Measurements from ENCODE around the gene SULF2. TPM values are rescaled to one million over a fixed set of nuclear protein-coding genes. Genes with fewer than 3 reads are reported as not detected.

Gene SULF2
- total RNA-seq, 1 donor from 2014 or later, result 1.3 TPM

DNA sequence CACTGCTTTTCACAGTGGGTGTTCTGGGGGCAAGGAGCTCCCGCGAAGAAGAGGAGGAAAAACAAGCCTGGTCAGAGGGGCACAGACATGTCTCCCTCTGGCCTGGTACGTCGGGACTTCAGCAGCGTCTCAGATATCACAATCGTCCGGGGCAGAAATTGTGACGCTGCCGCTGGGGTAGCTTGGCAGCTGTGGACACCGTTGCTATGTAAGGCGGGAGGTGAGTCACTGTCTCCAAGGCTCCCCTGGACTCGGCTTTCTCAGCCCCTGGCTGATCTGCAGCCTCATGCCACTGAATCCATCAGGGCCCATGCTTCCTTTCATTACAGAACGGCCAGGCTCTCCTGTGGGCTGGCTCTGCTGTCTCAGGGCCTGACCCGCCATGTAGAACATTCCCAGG is 98.7 kb downstream of the SULF2 start:
- intact Hi-C loops (cut with micrococcal nuclease), result no loop called here
- DNase-seq, result no peak
- Mint-ChIP-seq H3K4me3 (no peak overlapping the region), H3K27me3 (peaks cover 11% of the 10 kb centered on the region), H3K36me3 (ENCODE audit: low read depth) (no peaks in the 10 kb centered on the region), H3K27ac (no peak overlapping the region), H3K9me3 (no peaks in the 10 kb centered on the region), H3K4me1 (no peaks in the 10 kb centered on the region)

DNA sequence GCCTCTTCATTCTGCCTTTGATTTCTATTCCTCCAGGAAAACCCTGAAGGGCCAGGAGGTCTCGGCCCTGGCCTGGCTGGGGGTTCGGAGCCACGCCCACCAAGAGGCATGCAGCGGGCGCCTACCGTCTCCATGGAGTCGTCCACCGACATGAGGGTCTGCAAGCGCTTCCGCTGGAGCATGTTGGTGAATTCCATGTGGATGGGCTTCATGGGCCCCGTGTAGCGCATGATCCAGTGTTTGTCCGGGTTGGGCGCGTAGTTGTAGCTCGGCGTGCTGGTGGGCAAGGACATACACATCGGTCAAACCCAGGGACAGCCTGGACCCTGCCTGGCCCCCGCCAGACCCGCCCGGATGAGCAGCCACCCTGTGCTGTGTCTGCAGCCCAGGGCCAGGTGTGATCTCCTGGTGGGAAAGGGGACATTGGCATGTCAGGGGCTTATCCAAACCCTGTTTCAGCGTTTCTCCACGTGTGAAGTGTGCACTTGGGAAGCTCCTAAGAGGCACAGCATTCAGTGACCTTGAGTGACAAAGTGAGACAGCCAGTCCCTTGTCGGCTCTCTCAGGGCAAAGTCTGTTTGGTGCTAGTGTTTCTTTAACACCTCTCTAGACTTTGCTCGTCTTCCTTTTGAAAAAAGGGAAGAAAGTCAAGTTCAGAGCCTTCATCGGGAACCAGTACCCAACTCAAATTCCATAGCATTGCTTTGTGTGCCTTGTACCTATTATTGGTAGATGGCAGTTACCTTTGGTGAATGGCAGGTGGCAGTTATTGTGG is 100.8 kb downstream of the SULF2 start:
- DNase-seq, result no peak
- H3K27ac Mint-ChIP-seq, result no peak overlapping the region
- H3K27me3 Mint-ChIP-seq, result no peaks in the 10 kb centered on the region
- H3K4me3 Mint-ChIP-seq, result no peak overlapping the region
- no peaks in the 10 kb centered on the region for H3K9me3 Mint-ChIP-seq
- H3K4me1 Mint-ChIP-seq, result no peaks in the 10 kb centered on the region
- H3K36me3 Mint-ChIP-seq (ENCODE audit: low read depth), result no peaks in the 10 kb centered on the region
- intact Hi-C loops (cut with micrococcal nuclease), result no loop called here

DNA sequence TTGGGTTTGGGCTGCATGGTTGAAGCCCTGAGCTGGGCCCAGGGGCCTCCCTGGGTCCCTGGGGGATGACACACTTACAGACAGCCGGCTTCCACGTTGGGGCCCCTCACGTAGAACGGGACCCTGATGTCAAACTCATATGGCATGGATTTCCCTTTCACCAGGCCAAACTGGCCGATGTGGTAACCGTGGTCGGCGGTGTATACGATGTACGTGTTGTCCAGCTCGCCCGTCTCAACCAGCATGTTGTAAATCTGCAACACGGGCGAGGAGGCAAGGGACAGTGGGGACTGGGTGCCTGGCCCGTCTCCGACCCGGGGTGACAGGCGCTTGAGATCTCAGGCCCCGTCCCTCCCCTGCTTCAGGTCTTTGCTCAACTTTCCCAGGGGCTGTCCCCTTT is 102.4 kb downstream of the SULF2 start:
- Mint-ChIP-seq H3K4me1 (no peaks in the 10 kb centered on the region), H3K4me3 (no peak overlapping the region), H3K27me3 (no peaks in the 10 kb centered on the region), H3K9me3 (no peaks in the 10 kb centered on the region), H3K27ac (no peak overlapping the region), H3K36me3 (ENCODE audit: low read depth) (no peaks in the 10 kb centered on the region)
- intact Hi-C loops (cut with micrococcal nuclease), result no loop called here
- DNase-seq, result no peak

DNA sequence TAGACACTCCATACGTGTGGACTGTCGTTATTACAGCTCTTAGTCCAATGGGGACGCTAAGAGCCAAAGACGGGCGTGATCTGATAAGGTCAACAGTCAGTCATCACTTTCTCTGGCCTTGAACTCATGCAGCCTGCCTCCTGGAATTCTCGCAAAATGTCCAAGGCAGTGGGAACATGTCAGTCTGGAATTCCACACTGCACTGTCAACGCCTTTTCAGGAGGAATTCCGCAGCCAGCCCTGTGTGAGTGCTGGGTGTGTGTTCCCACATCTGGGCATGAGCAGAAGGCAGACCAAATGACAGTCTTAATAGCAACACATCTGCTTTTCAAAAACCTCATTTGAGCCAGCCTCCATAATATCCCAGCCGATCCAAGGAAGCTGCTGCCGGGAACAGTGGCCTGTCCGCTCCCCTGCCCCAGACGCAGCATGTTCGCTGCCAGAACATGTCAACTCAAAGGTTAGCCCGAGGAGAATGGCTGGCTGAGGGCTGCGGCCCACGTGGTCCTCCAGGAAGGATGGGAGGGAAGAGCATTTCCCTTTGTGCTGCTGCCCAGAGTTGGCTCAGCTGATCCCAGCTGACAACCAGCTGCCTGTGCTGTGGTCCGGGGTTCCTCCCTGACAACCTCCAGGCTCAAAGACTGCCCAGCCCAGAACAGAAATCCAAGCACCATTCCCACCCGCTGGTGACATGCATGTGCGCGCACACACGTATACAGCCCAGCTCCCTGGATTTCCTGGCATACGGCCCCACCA is 103.1 kb downstream of the SULF2 start:
- no peak overlapping the region for H3K27ac Mint-ChIP-seq
- no peak overlapping the region for H3K4me3 Mint-ChIP-seq
- no peaks in the 10 kb centered on the region for H3K36me3 Mint-ChIP-seq (ENCODE audit: low read depth)
- no peak for DNase-seq
- H3K27me3 Mint-ChIP-seq, result no peaks in the 10 kb centered on the region
- H3K4me1 Mint-ChIP-seq, result no peaks in the 10 kb centered on the region
- H3K9me3 Mint-ChIP-seq, result no peaks in the 10 kb centered on the region
- intact Hi-C loops (cut with micrococcal nuclease), result no loop called here

DNA sequence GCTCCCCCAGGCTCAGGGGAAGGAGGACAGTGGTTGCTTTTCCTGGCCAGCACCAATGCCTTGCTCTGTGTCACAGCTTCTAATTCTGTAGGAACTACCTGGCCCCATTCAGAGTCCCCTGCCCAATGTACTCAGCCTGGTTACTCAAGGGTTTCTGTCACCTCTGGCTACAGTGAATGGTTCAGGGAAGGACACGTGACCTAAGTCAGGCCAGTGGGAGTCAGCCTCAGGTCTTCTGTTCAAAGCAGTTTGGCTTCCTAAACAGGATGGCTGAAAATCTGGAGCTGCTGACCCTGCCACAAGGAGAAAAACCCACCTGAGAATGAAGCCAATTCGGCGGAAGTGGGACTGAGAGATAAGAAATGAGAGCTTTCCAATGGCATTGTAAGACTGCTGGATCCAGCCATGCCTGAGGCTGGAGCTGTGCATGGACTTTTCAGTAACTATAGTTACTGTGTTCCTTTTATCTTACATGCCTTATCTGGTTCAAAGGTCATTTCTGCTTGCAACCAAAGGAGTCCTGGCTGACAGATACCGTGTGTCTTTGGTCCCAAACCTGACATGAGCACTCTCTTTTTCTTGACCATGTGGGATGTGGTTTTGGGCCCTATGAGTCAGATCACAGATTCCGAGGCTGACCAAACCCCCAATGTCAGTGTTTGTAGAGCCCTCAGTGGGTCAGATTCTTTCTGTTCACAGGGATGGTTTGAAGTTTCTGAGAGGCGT is 104.3 kb downstream of the SULF2 start:
- Mint-ChIP-seq H3K27me3 (no peaks in the 10 kb centered on the region), H3K27ac (no peak overlapping the region), H3K9me3 (no peaks in the 10 kb centered on the region), H3K4me3 (no peak overlapping the region), H3K4me1 (no peaks in the 10 kb centered on the region), H3K36me3 (ENCODE audit: low read depth) (no peaks in the 10 kb centered on the region)
- no peak for DNase-seq
- intact Hi-C loops (cut with micrococcal nuclease), result no loop called here

DNA sequence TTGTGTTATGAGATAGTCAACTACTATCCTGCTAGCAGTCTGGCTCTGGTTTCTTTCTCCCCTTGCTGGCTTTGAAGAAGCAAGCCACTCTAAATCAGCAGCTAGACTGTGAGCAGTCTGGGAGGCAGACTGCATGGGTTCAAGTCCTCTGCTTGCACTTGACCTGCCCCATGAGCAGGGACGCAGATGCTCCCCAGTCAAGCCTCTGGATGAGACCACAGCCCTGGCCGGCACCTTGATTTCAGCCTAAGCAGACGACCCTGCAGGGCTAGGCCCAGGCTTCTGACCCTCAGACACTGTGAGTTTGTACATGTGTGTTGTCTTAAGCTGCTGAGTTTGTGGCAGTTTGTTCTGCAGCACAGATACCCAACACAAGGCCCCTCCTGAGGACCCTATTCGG is 105.8 kb downstream of the SULF2 start:
- intact Hi-C loops (cut with micrococcal nuclease), result no loop called here
- no peaks in the 10 kb centered on the region for H3K36me3 Mint-ChIP-seq (ENCODE audit: low read depth)
- no peak overlapping the region for H3K27ac Mint-ChIP-seq
- no peak for DNase-seq
- no peaks in the 10 kb centered on the region for H3K27me3 Mint-ChIP-seq
- H3K4me3 Mint-ChIP-seq, result no peak overlapping the region
- H3K9me3 Mint-ChIP-seq, result no peaks in the 10 kb centered on the region
- H3K4me1 Mint-ChIP-seq, result no peaks in the 10 kb centered on the region

DNA sequence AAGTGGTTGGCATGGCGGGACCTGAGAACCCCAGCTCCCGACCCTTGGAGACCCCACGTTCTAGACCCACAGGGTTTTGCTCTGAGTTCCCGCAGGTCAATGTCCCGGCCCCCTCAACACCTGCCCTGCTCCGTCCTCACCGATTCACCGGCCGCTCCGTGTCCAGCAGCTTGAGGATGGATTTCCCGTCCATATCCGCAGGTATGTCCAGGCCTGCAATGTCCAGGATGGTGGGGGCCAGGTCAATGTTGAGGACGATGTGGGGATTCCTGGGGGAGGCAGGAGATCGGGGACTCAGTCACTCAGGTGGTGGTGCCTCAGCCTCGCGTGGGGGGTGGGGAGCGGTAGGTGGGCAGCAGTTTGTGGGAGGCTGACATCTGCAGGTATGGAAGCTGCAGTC is 106.7 kb downstream of the SULF2 start:
- no peak overlapping the region for H3K27ac Mint-ChIP-seq
- intact Hi-C loops (cut with micrococcal nuclease), result loop anchor here (1.0 kb wide), 1 partner anchor 943 kb away; no protein-coding TSS in a partner anchor
- no peaks in the 10 kb centered on the region for H3K27me3 Mint-ChIP-seq
- H3K4me3 Mint-ChIP-seq, result no peak overlapping the region
- H3K36me3 Mint-ChIP-seq (ENCODE audit: low read depth), result no peaks in the 10 kb centered on the region
- no peaks in the 10 kb centered on the region for H3K9me3 Mint-ChIP-seq
- H3K4me1 Mint-ChIP-seq, result no peaks in the 10 kb centered on the region
- no peak for DNase-seq

DNA sequence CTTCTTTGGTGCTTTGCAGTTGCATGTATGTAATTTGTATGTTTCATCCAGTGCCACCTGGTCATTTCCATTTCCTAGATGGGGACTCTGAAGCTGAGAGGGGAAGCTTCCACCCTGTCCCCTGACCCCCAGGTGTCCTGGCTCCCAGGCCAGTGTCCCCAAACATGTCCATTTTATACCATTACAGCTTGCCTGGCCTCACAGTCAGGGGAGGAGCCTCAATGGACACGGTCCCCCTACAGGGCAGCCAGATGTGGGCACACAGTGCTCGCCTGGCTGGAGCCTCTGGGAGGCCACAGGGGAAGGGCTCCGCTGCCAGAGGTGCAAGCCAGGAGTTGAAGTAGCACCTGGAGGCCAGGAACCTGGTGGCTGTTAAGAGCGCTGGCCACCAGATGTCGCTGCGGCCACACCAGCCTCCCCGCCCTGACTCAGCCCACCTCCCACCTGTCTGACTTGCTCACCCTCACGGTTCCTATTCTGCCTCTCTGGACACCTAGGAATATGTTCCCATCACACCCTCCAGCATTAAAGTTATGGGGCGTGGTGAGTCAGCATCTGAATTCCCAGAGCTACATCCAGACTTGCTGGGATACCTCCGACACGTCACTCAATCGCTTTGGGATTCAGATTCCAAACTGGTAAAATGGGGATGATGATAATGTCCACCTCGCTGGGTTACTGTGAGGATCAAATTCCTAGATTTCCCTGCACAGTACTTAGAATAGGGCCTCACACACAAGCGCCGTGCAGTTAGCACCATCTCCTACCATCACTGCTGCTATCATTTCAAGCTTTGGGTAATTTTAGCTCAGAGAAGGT is 107.4 kb downstream of the SULF2 start:
- no peaks in the 10 kb centered on the region for H3K27me3 Mint-ChIP-seq
- intact Hi-C loops (cut with micrococcal nuclease), result loop anchor here (1.0 kb wide), 1 partner anchor 943 kb away; no protein-coding TSS in a partner anchor
- H3K27ac Mint-ChIP-seq, result no peak overlapping the region
- no peaks in the 10 kb centered on the region for H3K9me3 Mint-ChIP-seq
- no peak overlapping the region for H3K4me3 Mint-ChIP-seq
- no peaks in the 10 kb centered on the region for H3K36me3 Mint-ChIP-seq (ENCODE audit: low read depth)
- DNase-seq, result peak; percentile 86
- no peaks in the 10 kb centered on the region for H3K4me1 Mint-ChIP-seq

DNA sequence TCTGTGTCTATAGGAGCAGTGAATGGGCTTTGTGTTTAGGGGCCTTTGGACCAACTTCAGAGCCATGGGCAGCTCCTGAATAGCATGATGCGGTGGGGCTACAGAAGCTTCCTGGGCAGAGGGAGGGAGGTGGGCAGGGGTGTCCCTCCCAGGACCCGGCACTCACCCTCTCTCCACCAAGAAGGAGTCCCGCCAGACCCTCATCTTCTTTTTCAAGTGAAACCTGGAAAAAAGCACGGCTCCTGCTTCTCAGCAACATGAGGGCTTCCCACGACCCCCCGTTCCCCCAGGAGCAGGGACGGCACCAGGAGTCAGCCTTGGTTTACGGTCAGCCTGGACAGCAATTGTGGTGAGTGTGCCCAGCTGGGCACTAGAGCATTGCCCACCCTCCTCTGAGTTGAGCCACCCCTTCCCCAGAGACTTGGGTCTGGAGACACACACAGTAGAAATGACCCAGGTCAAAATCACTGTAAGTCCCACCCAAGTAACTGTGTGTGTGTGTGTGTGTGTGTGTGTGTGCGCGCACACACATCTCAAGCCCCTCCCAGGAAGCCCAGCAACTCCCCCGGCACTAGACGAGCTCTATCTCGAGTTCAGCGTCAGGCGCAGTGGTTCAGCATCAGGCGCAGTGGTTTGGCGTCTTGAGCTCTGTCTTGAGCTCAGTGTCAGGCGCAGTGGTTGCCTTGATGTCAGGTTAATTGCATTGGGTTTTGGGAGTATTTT is 108.2 kb downstream of the SULF2 start:
- intact Hi-C loops (cut with micrococcal nuclease), result no loop called here

DNA sequence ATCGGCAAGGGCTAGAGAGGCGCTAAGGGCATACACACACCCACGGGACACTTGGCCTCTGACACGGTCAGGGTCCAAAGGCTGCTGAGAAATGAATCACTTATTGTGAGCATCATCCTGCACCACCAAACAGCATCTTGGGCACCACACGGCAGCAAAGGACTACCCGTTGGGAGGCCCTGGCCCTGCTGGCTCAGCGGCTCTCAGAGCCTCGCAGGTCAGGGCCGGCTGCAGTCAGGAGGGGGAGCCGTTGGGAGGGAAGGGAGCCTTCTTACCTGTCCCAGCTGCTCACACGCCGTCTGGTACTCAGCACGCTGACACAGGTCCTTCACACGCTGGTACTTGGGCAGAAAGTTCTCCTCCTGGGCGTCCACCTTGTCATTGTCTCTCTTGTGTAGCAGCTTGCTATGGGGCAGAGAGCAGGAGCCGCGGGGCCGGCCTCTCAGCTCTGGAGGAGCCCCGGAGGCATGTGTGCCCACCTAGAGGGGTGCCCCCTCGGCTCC is 109.0 kb downstream of the SULF2 start:
- no peak overlapping the region for H3K27ac Mint-ChIP-seq
- DNase-seq, result no peak
- intact Hi-C loops (cut with micrococcal nuclease), result no loop called here
- H3K27me3 Mint-ChIP-seq, result no peaks in the 10 kb centered on the region
- H3K4me3 Mint-ChIP-seq, result no peak overlapping the region
- no peaks in the 10 kb centered on the region for H3K9me3 Mint-ChIP-seq
- H3K4me1 Mint-ChIP-seq, result no peaks in the 10 kb centered on the region
- no peaks in the 10 kb centered on the region for H3K36me3 Mint-ChIP-seq (ENCODE audit: low read depth)

More for the DNA sequence above, 108.2 kb downstream of the SULF2 start:
- no peak for DNase-seq
- Mint-ChIP-seq H3K9me3 (no peaks in the 10 kb centered on the region), H3K27me3 (no peaks in the 10 kb centered on the region), H3K27ac (no peak overlapping the region), H3K36me3 (ENCODE audit: low read depth) (no peaks in the 10 kb centered on the region), H3K4me3 (no peak overlapping the region), H3K4me1 (no peaks in the 10 kb centered on the region)

DNA sequence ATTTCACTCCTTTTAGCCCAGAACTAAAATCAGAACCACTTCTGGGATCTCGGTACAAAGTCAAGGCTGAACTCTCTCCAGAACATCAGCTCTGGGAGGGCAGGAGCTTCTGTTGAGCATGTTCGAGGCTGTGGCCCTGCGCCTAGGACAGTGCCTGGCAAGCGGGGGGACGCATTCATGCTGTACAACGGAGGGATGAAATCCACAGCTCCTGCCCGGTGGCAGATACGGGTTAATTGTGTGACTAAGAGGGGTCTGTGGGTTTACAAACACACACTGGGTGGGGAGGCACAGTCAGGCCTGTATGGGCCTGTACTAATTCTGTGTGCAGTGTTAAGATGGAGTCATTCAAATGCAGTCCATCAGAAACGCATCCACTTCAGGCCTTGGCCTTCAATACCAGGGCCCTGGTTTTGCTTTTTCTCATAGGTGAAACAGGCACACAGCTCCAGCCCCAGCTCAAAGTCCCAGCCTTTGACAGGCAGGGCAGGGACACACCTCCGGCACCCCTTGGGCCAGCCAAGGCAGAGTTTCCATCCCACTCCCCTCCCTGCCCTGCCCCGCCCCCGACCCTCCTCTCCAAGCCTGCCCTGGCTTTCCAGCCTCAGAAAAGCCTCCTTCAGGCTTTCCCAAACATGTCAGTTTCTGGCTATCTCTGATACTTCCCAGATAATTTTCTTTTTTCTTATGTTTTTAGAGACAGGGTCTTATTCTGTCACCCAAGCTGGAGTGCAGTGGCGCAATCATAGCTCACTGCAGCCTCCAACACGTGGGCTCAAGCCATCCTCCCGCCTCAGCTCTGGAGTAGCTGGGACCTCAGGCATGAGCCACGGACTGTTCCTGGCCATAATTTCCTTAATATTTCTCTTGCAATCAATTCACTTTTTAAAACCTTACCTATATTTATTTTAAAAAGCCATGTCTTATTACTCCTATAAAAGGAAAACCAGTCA is 109.8 kb downstream of the SULF2 start:
- H3K36me3 Mint-ChIP-seq (ENCODE audit: low read depth), result no peaks in the 10 kb centered on the region
- no peak for DNase-seq
- H3K4me3 Mint-ChIP-seq, result no peak overlapping the region
- no peaks in the 10 kb centered on the region for H3K4me1 Mint-ChIP-seq
- no peaks in the 10 kb centered on the region for H3K9me3 Mint-ChIP-seq
- no peak overlapping the region for H3K27ac Mint-ChIP-seq
- H3K27me3 Mint-ChIP-seq, result no peaks in the 10 kb centered on the region
- intact Hi-C loops (cut with micrococcal nuclease), result no loop called here

DNA sequence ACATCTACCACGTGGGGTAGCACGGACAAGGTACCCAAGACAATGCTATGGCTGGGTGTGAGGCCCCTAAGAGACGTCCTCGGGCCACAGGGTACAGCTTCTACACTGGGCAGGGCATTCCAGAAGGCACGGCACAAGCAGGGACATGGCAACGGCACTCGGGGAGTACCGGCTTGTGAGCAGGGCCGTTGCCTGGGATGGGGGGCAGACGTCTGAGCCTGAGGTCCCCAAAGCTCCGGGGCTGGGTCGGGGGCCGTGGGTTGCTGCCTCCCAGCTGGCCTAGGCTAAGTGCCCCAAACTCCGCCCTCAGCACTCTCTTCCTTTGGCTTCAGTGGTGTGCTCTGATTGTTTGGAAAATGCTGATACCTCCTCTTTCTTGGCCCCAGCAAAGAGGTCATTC is 110.6 kb downstream of the SULF2 start:
- intact Hi-C loops (cut with micrococcal nuclease), result no loop called here
- no peak overlapping the region for H3K27ac Mint-ChIP-seq
- no peak for DNase-seq
- H3K9me3 Mint-ChIP-seq, result no peaks in the 10 kb centered on the region
- no peaks in the 10 kb centered on the region for H3K27me3 Mint-ChIP-seq
- H3K4me3 Mint-ChIP-seq, result no peak overlapping the region
- H3K36me3 Mint-ChIP-seq (ENCODE audit: low read depth), result no peaks in the 10 kb centered on the region
- H3K4me1 Mint-ChIP-seq, result no peaks in the 10 kb centered on the region

Data from activated CD4-positive, alpha-beta T cell treated with anti-CD3 and anti-CD28 coated beads, Interleukin-2, amount 10 ng/mL, durations not matched to agents 24 days and 14 days (primary cell).